Pancreas (tissue), 10 donors: ENCODE results near the gene BANP. TPM values are rescaled to one million over a fixed set of nuclear protein-coding genes. Genes with fewer than 3 reads are reported as not detected.
"Not testable (repeated sequence)": the region's sequence is repeated elsewhere in the genome, so short reads cannot be mapped to it uniquely, and the experiment has no call there.

Source experiments
- ATAC-seq, 4 donors: fragments of 200-7000 bp; cut with Tn5 transposase; one replicate each; pipeline versions ENCODE4 v1.8.0 to v1.9.1; 2020; ENCODE audit warnings: mild to moderate bottlenecking in 4 of 4, moderate library complexity in 4 of 4
- DNase-seq, 6 donors: peaks; one replicate each; pipeline ENCODE4 v3.0.0-alpha.2; 2020
- FAIRE-seq: peaks from 2 replicates; lab custom pipeline; 2012; peaks lifted over from hg19 to GRCh38; lab: Jason Lieb, UNC
- H3K27ac ChIP-seq, 4 donors: fragments of 200-600 bp; sonication (generic); 1 replicate in 3 of 4; 2 replicates in 1 of 4; pipeline versions ENCODE4 v1.5.0 to v1.8.0; 2020
- H3K27me3 ChIP-seq, 4 donors: fragments of 200-600 bp; one replicate each; pipeline ENCODE4 v1.8.0; 2021
- H3K36me3 ChIP-seq, 3 donors: fragments of 200-600 bp; sonication (generic) in 1 of 3; one replicate each; pipeline versions ENCODE4 v1.5.0 to v1.8.0; 2020 to 2021
- H3K4me1 ChIP-seq, 3 donors: fragments of 200-600 bp; one replicate each; pipeline ENCODE4 v1.8.0; 2021
- H3K4me3 ChIP-seq, 4 donors: fragments of 200-600 bp; sonication (generic) in 2 of 4; one replicate each; pipeline versions ENCODE4 v1.5.0 to v1.8.0; 2020 to 2021
- H3K9me3 ChIP-seq, 4 donors: fragments of 200-600 bp; one replicate each; pipeline ENCODE4 v1.8.0; 2021
- CTCF ChIP-seq, 4 donors: fragments of 200-600 bp; sonication (generic) in 3 of 4; IDR thresholded peaks; one replicate each; pipeline versions ENCODE4 v1.5.0 to v1.8.0; 2021; ENCODE audit warnings: antibody characterized with exemption in 4 of 4
- WGBS, 2 donors: extraction: QIAGEN DNeasy Blood & Tissue Kit; methylation state at CpG; one replicate each; pipeline ENCODE4 v1.1.7; 2013; 5-methylcytosine and 5-hydroxymethylcytosine counted together
- intact Hi-C, 3 donors: fragments of 100-400 bp; cut with DNase I; formaldehyde crosslinking; loops; one replicate each; pipeline versions ENCODE4 v1.11.1 to v1.14.2; 2022
- polyA plus RNA-seq, 2 donors: library from polyadenylated mRNA; stranded (reverse); fragments of 200-250 nt; gene quantifications; one replicate each; pipeline ENCODE4 v1.2.3, GENCODE V29; 2013
- total RNA-seq, 6 donors: library from RNA; stranded (reverse); fragmentation: NEBNext Ultra II Directional in 4 of 6; extraction: Animal tissue kit (Norgen Biotek cat#: 25700) in 4 of 6; gene quantifications; one replicate each; pipeline versions ENCODE4 v1.2.1 to v1.2.4, GENCODE V29; 2021 to 2023
- donor health status: healthy with polysubstance abuse.
- donor health status: DM: no; HTN: no; CAD: no; lungs with moderate emphysema.
- donor health status: DM: no; HTN: no; CAD: no.
- donor health status: control.
- donor health status: control.
- donor health status: Bipolar disorder and iron deficiency.
- donor health status: DM: yes; HTN: yes; CAD: no.
- donor health status: DM: no; HTN: no; CAD: no.
- donor health status: DM: no; HTN: no; CAD: no.
- donor health status: DM: yes; HTN: yes; CAD: no.

Gene BANP
- total and polyA plus RNA-seq, 8 donors, result 6.1 to 17.8 (median 13.4) TPM

- Histone ChIP-seq H3K36me3 (no peaks in the 10 kb centered on the region), H3K27me3 (no peaks in the 10 kb centered on the region), H3K9me3 (no peaks in the 10 kb centered on the region), H3K27ac (no peak within 1 kb of the TSS), H3K4me3 (no peak within 1 kb of the TSS), H3K4me1 (no peaks in the 10 kb centered on the region)
- WGBS, 2 donors, result 84 to 86% methylated on average over 15 of the region's 15 CpGs
- no peak for TF ChIP-seq CTCF (IDR thresholded peaks at IDR 0.05)
- ATAC-seq (no peak), FAIRE-seq (no peak), DNase-seq (peak in 1 of 6 donors; percentile 28)
- intact Hi-C loops, result no loop called here
Observed at GRCh38 chr16:87936375-87937230, 14.6 kb upstream of the BANP start, which contains the start of gene CA5A. Gene CA5A, minus strand, starts transcription at chr16:87936529. Its CDS starts 79 bp downstream, at chr16:87936450.

GRCh38 chr16:87937231-87937542 is 14.0 kb upstream of the BANP start:
- H3K9me3 ChIP-seq, FAIRE-seq, H3K27me3 ChIP-seq, H3K4me3 ChIP-seq, H3K4me1 ChIP-seq, ATAC-seq, intact Hi-C loops, H3K27ac ChIP-seq, DNase-seq, H3K36me3 ChIP-seq: not testable (repeated sequence)
- 83 to 88% methylated on average over 7 of the region's 7 CpGs for WGBS, 2 donors

GRCh38 chr16:87938412-87938949 is 12.8 kb upstream of the BANP start:
- ATAC-seq (no peak), FAIRE-seq (no peak)
- whole genome bisulfite sequencing, 2 donors, result 91 to 94% methylated on average over 4 of the region's 4 CpGs

GRCh38 chr16:87939562-87940423 is 11.4 kb upstream of the BANP start:
- Histone ChIP-seq H3K36me3 (no peaks in the 10 kb centered on the region), H3K27me3 (no peaks in the 10 kb centered on the region), H3K27ac (no peak overlapping the region), H3K4me1 (no peaks in the 10 kb centered on the region), H3K9me3 (no peaks in the 10 kb centered on the region), H3K4me3 (no peak overlapping the region)
- DNase-seq, result peak in 1 of 6 donors; percentile 50
- intact Hi-C loops, result no loop called here
- no peak for FAIRE-seq
- ATAC-seq, result no peak
- no peak for TF ChIP-seq CTCF (IDR thresholded peaks at IDR 0.05)
- 88 to 93% methylated on average over 13 of the region's 13 CpGs for WGBS, 2 donors

More at GRCh38 chr16:87938412-87938949, 12.8 kb upstream of the BANP start:
- H3K27me3 ChIP-seq, result no peaks in the 10 kb centered on the region
- H3K9me3 ChIP-seq, result no peaks in the 10 kb centered on the region
- no peaks in the 10 kb centered on the region for H3K36me3 ChIP-seq
- no peak overlapping the region for H3K4me3 ChIP-seq
- TF ChIP-seq CTCF (IDR thresholded peaks at IDR 0.05), result no peak
- intact Hi-C loops, result no loop called here
- no peaks in the 10 kb centered on the region for H3K4me1 ChIP-seq
- H3K27ac ChIP-seq, result no peak overlapping the region
- no peak for DNase-seq

GRCh38 chr16:87942680-87943079 is 8.6 kb upstream of the BANP start:
- no peak for TF ChIP-seq CTCF (IDR thresholded peaks at IDR 0.05)
- ATAC-seq, result no peak

More at GRCh38 chr16:87942680-87943079, 8.6 kb upstream of the BANP start:
- 73% methylated on average over 5 of the region's 5 CpGs for WGBS, 2 donors
- intact Hi-C loops, result no loop called here
- peaks cover 0 to 9% (median 0%) of the 10 kb centered on the region in 3 donors for H3K4me1 ChIP-seq
- H3K27ac ChIP-seq, result no peak overlapping the region
- no peak overlapping the region for H3K4me3 ChIP-seq
- H3K36me3 ChIP-seq, result no peaks in the 10 kb centered on the region
- no peaks in the 10 kb centered on the region for H3K9me3 ChIP-seq
- FAIRE-seq (no peak), DNase-seq (no peak)
- no peaks in the 10 kb centered on the region for H3K27me3 ChIP-seq
